ENCODE data around the gene BTBD16. TPM values are rescaled to one million over a fixed set of nuclear protein-coding genes. Genes with fewer than 3 reads are reported as not detected.

The BTBD16 gene
- total RNA-seq, 1 donor from 2014 or later: not detected

- Histone ChIP-seq H3K4me1 (no peaks in the 10 kb centered on the region), H3K4me3 (no peak overlapping the region), H3K36me3 (peaks cover 0 to 21% of the 10 kb centered on the region in 2 donors), H3K9me3 (no peaks in the 10 kb centered on the region), H3K27me3 (no peaks in the 10 kb centered on the region), H3K27ac (no peak overlapping the region)
- intact Hi-C loops (cut with DNase I): no loop called here
- TF ChIP-seq POLR2AphosphoS5 (IDR thresholded peaks at IDR 0.05; ENCODE audit: insufficient read depth in 1 of 2, low read depth in 1 of 2) (no peak), POLR2A (IDR thresholded peaks at IDR 0.05) (no peak), CTCF (IDR thresholded peaks at IDR 0.05) (no peak)
- no peak for DNase-seq (ENCODE audit: extremely low spot score in 2 of 2)
Measured at GRCh38 chr10:122257041-122257440, 14.1 kb upstream of the BTBD16 start.

GRCh38 chr10:122258136-122259074 is 12.7 kb upstream of the BTBD16 start:
- Histone ChIP-seq H3K4me1 (no peaks in the 10 kb centered on the region), H3K9me3 (no peaks in the 10 kb centered on the region), H3K36me3 (peaks cover 0 to 22% of the 10 kb centered on the region in 2 donors), H3K4me3 (no peak overlapping the region), H3K27me3 (no peaks in the 10 kb centered on the region), H3K27ac (no peak overlapping the region)
- TF ChIP-seq POLR2AphosphoS5 (IDR thresholded peaks at IDR 0.05; ENCODE audit: insufficient read depth in 1 of 2, low read depth in 1 of 2): no peak
- TF ChIP-seq POLR2A (IDR thresholded peaks at IDR 0.05): no peak
- intact Hi-C loops (cut with DNase I): no loop called here
- DNase-seq (ENCODE audit: extremely low spot score in 2 of 2): no peak

DNA sequence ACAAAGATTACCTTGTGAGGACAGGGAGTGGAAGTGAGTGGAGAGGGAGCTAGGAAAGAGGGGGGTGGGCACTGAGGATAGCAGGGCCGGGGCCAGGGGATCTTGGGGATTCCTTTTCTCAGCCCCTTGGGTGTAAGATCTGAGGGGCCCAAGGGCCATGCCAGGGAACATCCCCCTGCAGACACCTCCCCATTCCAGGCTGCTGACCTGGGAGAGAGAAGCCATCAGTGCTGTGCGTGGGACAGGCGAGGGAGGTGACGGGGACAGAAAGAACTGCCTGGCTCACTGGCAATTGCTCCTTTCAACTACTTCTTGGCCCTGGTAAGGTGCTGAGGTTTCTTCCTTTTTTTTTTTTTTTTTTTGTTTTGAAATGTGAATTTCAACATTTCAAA is 12.0 kb upstream of the BTBD16 start:
- Histone ChIP-seq H3K27me3 (no peaks in the 10 kb centered on the region), H3K9me3 (no peaks in the 10 kb centered on the region), H3K27ac (no peak overlapping the region), H3K36me3 (peaks cover 0 to 17% of the 10 kb centered on the region in 2 donors), H3K4me1 (no peaks in the 10 kb centered on the region), H3K4me3 (no peak overlapping the region)
- no peak for DNase-seq (ENCODE audit: extremely low spot score in 2 of 2)
- intact Hi-C loops (cut with DNase I): no loop called here
- TF ChIP-seq CTCF (IDR thresholded peaks at IDR 0.05): no peak
- no peak for TF ChIP-seq POLR2AphosphoS5 (IDR thresholded peaks at IDR 0.05; ENCODE audit: insufficient read depth in 1 of 2, low read depth in 1 of 2)
- no peak for TF ChIP-seq POLR2A (IDR thresholded peaks at IDR 0.05)

DNA sequence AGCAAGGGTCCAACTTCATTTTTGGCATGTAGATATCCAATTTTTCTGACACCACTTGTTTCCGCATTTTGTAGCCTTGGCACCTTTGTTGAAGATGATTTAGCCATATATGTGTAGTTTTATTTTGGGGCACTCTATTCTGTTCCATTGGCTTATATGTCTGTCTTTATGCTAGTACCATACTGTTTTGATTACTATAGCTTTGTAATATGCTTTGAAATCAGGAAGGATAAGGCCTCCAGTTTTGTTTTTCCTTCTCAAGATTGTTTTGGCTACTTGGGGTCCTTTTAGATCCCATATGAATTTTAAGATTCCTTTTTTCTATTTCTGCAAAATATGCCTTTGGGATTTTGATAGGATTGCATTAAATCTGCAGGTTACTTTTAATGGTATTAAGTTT is 9.5 kb upstream of the BTBD16 start:
- intact Hi-C loops (cut with DNase I): no loop called here
- Histone ChIP-seq H3K36me3 (peaks cover 0 to 6% of the 10 kb centered on the region in 2 donors), H3K4me1 (no peaks in the 10 kb centered on the region), H3K27ac (no peak overlapping the region), H3K9me3 (no peaks in the 10 kb centered on the region), H3K27me3 (no peaks in the 10 kb centered on the region), H3K4me3 (no peak overlapping the region)
- TF ChIP-seq POLR2A (IDR thresholded peaks at IDR 0.05): no peak
- TF ChIP-seq CTCF (IDR thresholded peaks at IDR 0.05): no peak
- no peak for TF ChIP-seq POLR2AphosphoS5 (IDR thresholded peaks at IDR 0.05; ENCODE audit: insufficient read depth in 1 of 2, low read depth in 1 of 2)
- no peak for DNase-seq (ENCODE audit: extremely low spot score in 2 of 2)

DNA sequence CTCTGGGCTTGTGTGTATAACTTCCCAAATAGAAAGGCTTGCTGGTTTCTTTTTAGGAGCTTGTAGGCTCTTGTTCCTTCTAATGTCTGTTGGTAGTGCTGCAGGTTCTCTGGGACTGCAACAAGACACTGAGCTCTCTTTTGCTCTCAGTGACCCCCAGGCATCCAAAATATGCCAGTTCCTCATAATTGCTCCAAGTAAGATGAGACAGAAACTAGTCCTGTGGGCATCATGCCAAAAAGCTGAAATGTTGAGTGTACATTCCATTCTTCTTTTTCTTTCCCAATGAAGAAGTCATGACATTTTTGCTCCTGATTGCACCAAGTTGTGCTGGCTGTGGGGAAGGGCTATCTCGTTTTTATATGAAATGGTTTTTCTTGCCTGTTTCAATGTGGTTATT is 7.1 kb upstream of the BTBD16 start:
- intact Hi-C loops (cut with DNase I): no loop called here
- Histone ChIP-seq H3K4me3 (no peak overlapping the region), H3K4me1 (no peaks in the 10 kb centered on the region), H3K9me3 (no peaks in the 10 kb centered on the region), H3K27ac (no peak overlapping the region), H3K27me3 (no peaks in the 10 kb centered on the region), H3K36me3 (peaks cover 0 to 8% of the 10 kb centered on the region in 2 donors)
- no peak for TF ChIP-seq POLR2A (IDR thresholded peaks at IDR 0.05)
- TF ChIP-seq POLR2AphosphoS5 (IDR thresholded peaks at IDR 0.05; ENCODE audit: insufficient read depth in 1 of 2, low read depth in 1 of 2): no peak
- TF ChIP-seq CTCF (IDR thresholded peaks at IDR 0.05): no peak
- no peak for DNase-seq (ENCODE audit: extremely low spot score in 2 of 2)
